ENCODE measurements around the gene REEP1. TPM values are rescaled to one million over a fixed set of nuclear protein-coding genes. Genes with fewer than 3 reads are reported as not detected.

Gene REEP1
- total and polyA plus RNA-seq, 2 of the 13 experiments (the other 11 are each of a cell fraction or from before 2014, with no cell fraction given): 0.27 TPM; not detected in 1

- Histone ChIP-seq H4K20me1 (ENCODE audit: insufficient read depth, low read length) (no peaks in the 10 kb centered on the region), H3K27ac (ENCODE audit: extremely low read length, insufficient read depth, low read length) (no peak overlapping the region), H3K9me3 (ENCODE audit: low read length) (no peaks in the 10 kb centered on the region), H3K27me3 (ENCODE audit: control insufficient read depth in 1 of 2, insufficient read depth in 2 of 2, low read length in 2 of 2) (peaks cover 3 to 37% of the 10 kb centered on the region in 2 experiments; a peak in 4 of 5 replicates), H3K36me3 (replicated peaks in 1 of 2; ENCODE audit: control insufficient read depth in 1 of 2, insufficient read depth in 2 of 2, low read length in 2 of 2) (no peaks in the 10 kb centered on the region), H2AFZ (ENCODE audit: low read length) (no peak overlapping the region), H3K9ac (ENCODE audit: insufficient read depth, low read depth, low read length) (no peak overlapping the region), H3K79me2 (ENCODE audit: insufficient read depth, low read length) (no peaks in the 10 kb centered on the region), H3K4me2 (ENCODE audit: low read depth, low read length) (no peak overlapping the region), H3K4me1 (ENCODE audit: insufficient read depth, low read length) (peaks cover 5% of the 10 kb centered on the region; the same call in 1 of the 2 replicates), H3K4me3 (replicated peaks in 1 of 3; ENCODE audit: insufficient read depth in 1 of 3, low read depth in 2 of 3, low read length in 3 of 3) (no peak overlapping the region)
- TF ChIP-seq ISX (CRISPR knock-in tag; conservative IDR thresholded peaks at IDR 0.05) (no peak), PRPF4 (IDR thresholded peaks at IDR 0.05; ENCODE audit: low read depth, low read length, poor library complexity, severe bottlenecking) (no peak), ZNF614 (CRISPR knock-in tag; IDR thresholded peaks at IDR 0.05; ENCODE audit: borderline replicate concordance) (no peak), ZNF570 (CRISPR knock-in tag; IDR thresholded peaks at IDR 0.05; ENCODE audit: borderline replicate concordance) (no peak), U2AF2 (IDR thresholded peaks at IDR 0.05; ENCODE audit: low read depth, low read length) (no peak)
- TF ChIP-seq, protein P1, sequence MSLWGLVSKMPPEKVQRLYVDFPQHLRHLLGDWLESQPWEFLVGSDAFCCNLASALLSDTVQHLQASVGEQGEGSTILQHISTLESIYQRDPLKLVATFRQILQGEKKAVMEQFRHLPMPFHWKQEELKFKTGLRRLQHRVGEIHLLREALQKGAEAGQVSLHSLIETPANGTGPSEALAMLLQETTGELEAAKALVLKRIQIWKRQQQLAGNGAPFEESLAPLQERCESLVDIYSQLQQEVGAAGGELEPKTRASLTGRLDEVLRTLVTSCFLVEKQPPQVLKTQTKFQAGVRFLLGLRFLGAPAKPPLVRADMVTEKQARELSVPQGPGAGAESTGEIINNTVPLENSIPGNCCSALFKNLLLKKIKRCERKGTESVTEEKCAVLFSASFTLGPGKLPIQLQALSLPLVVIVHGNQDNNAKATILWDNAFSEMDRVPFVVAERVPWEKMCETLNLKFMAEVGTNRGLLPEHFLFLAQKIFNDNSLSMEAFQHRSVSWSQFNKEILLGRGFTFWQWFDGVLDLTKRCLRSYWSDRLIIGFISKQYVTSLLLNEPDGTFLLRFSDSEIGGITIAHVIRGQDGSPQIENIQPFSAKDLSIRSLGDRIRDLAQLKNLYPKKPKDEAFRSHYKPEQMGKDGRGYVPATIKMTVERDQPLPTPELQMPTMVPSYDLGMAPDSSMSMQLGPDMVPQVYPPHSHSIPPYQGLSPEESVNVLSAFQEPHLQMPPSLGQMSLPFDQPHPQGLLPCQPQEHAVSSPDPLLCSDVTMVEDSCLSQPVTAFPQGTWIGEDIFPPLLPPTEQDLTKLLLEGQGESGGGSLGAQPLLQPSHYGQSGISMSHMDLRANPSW (CRISPR knock-in tag; IDR thresholded peaks at IDR 0.05; ENCODE audit: borderline replicate concordance): no peak
- no peak for ATAC-seq
- DNase-seq (ENCODE audit: low spot score): no peak
- FAIRE-seq: no peak
- POLR2A ChIA-PET: no interaction called here
- CTCF ChIA-PET (ENCODE audit: low intra/inter-chr PET ratio, low total read pairs): no interaction called here
- WGBS (ENCODE audit: low lambda C conversion rate): 44% methylated on average over 6 of the region's 6 CpGs
- in situ Hi-C loops (cut with HindIII; ENCODE audit: extremely low pct_ligation_motif_present, low pct_unique_long_range_greater_than_20kb) (no loop called here), intact Hi-C loops (cut with micrococcal nuclease; ENCODE audit: unreplicated experiment) (no loop called here)
- no TSS peak for BruUV-seq (replicated peaks)
Measured at GRCh38 chr2:86241611-86242010, 95.8 kb downstream of the REEP1 start.

DNA sequence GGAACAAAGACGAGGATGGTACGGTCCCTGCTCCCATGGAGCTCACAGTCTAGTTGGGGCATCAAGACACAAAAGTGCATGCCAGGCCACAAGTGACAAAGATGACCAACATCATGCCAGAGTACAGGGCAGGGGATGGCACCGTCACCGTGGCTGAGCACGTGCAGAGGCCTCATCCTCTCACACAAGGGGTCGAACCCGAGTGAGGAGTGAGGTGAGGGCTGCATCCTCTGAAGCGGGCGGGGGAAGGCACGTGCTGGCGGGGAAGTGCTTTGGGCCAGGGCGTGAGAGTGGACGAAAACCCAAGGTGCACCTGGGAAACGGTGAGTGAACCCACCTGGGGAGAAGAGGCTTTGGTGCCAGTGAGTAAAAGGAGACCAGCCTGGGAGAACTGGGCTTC, 97.2 kb downstream of the REEP1 start:
- H4K20me1 ChIP-seq (ENCODE audit: insufficient read depth, low read length): no peaks in the 10 kb centered on the region
- ChIA-PET CTCF (ENCODE audit: low intra/inter-chr PET ratio, low total read pairs) (no interaction called here), POLR2A (no interaction called here)
- DNase-seq (ENCODE audit: low spot score) (no peak), FAIRE-seq (no peak), ATAC-seq (no peak)
- peaks cover 17% of the 10 kb centered on the region for H3K4me1 ChIP-seq (ENCODE audit: insufficient read depth, low read length)
- intact Hi-C loops (cut with micrococcal nuclease; ENCODE audit: unreplicated experiment): no loop called here
- H3K27me3 ChIP-seq (ENCODE audit: control insufficient read depth in 1 of 2, insufficient read depth in 2 of 2, low read length in 2 of 2): peaks cover 3 to 37% of the 10 kb centered on the region in 2 experiments; a peak in 4 of 5 replicates
- BruUV-seq (replicated peaks): no TSS peak
- H3K79me2 ChIP-seq (ENCODE audit: insufficient read depth, low read length): no peaks in the 10 kb centered on the region
- no peak overlapping the region for H3K27ac ChIP-seq (ENCODE audit: extremely low read length, insufficient read depth, low read length)
- no peak overlapping the region for H2AFZ ChIP-seq (ENCODE audit: low read length)
- H3K4me2 ChIP-seq (ENCODE audit: low read depth, low read length): no peak overlapping the region
- 48% methylated on average over 14 of the region's 14 CpGs for WGBS (ENCODE audit: low lambda C conversion rate)
- H3K9me3 ChIP-seq (ENCODE audit: low read length): no peaks in the 10 kb centered on the region
- H3K4me3 ChIP-seq (replicated peaks in 1 of 3; ENCODE audit: insufficient read depth in 1 of 3, low read depth in 2 of 3, low read length in 3 of 3): no peak overlapping the region
- in situ Hi-C loops (cut with HindIII; ENCODE audit: extremely low pct_ligation_motif_present, low pct_unique_long_range_greater_than_20kb): no loop called here
- no peaks in the 10 kb centered on the region for H3K36me3 ChIP-seq (replicated peaks in 1 of 2; ENCODE audit: control insufficient read depth in 1 of 2, insufficient read depth in 2 of 2, low read length in 2 of 2)
- H3K9ac ChIP-seq (ENCODE audit: insufficient read depth, low read depth, low read length): no peak overlapping the region
- TF ChIP-seq MED13 (CRISPR knock-in tag; IDR thresholded peaks at IDR 0.05): no peak
- TF ChIP-seq SOX6 (IDR thresholded peaks at IDR 0.05): no peak
- TF ChIP-seq SOX6 (CRISPR knock-in tag; IDR thresholded peaks at IDR 0.05): no peak
- TF ChIP-seq NR0B2 (CRISPR knock-in tag; IDR thresholded peaks at IDR 0.05): no peak
- TF ChIP-seq POLR2AphosphoS5 (IDR thresholded peaks at IDR 0.05; ENCODE audit: low read depth, low read length): no peak
- no peak for TF ChIP-seq WIZ (CRISPR knock-in tag; IDR thresholded peaks at IDR 0.05)
- TF ChIP-seq ZZZ3 (CRISPR knock-in tag; IDR thresholded peaks at IDR 0.05; ENCODE audit: borderline replicate concordance): no peak
- TF ChIP-seq, protein P2, sequence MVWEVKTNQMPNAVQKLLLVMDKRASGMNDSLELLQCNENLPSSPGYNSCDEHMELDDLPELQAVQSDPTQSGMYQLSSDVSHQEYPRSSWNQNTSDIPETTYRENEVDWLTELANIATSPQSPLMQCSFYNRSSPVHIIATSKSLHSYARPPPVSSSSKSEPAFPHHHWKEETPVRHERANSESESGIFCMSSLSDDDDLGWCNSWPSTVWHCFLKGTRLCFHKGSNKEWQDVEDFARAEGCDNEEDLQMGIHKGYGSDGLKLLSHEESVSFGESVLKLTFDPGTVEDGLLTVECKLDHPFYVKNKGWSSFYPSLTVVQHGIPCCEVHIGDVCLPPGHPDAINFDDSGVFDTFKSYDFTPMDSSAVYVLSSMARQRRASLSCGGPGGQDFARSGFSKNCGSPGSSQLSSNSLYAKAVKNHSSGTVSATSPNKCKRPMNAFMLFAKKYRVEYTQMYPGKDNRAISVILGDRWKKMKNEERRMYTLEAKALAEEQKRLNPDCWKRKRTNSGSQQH (CRISPR knock-in tag; IDR thresholded peaks at IDR 0.05; ENCODE audit: low read depth): no peak
- no peak for TF ChIP-seq ZMYM2 (CRISPR knock-in tag; IDR thresholded peaks at IDR 0.05)
- no peak for TF ChIP-seq ZNF563 (CRISPR knock-in tag; IDR thresholded peaks at IDR 0.05)
- no peak for TF ChIP-seq ZNF121 (CRISPR knock-in tag; IDR thresholded peaks at IDR 0.05)
